Stimulated activated naive CD4-positive, alpha-beta T cell (primary cell): Measurements from ENCODE around the gene CSAG1.
"Not testable (repeated sequence)": the region's sequence is repeated elsewhere in the genome, so short reads cannot be mapped to it uniquely, and the experiment has no call there.

Experiments used
- DNase-seq, 6 experiments: peaks; one replicate each; lab custom pipeline; 2025; lab: John Stamatoyannopoulos, UW

Gene CSAG1, protein sequence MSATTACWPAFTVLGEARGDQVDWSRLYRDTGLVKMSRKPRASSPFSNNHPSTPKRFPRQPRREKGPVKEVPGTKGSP

DNA sequence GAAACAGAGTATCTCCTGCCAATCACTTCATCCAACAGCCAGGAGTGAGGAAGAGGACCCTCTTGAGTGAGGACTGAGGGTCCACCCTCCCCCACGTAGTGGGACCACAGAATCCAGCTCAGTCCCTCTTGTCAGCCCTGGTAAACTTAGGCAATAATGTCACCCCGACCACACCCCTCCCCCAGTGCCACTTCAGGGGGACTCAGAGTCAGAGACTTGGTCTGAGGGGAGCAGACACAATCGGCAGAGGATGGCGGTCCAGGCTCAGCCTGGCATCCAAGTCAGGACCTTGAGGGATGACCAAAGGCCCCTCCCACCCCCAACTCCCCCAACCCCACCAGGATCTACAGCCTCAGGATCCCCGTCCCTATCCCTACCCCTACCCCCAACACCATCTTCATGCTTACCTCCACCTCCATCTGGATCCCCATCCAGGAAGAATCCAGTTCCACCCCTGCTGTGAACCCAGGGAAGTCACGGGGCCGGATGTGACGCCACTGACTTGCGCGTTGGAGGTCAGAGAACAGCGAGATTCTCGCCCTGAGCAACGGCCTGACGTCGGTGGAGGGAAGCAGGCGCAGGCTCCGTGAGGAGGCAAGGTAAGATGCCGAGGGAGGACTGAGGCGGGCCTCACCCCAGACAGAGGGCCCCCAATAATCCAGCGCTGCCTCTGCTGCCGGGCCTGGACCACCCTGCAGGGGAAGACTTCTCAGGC is at the start of gene CSAG1, which contains the start of gene MAGEA12:
TSS of gene CSAG1 (minus strand) at position 461 of the 715 bp plus-strand sequence. CDS start 1,261 bp downstream, outside the sequence.
TSS of gene MAGEA12 (plus strand) at position 497 of the 715 bp plus-strand sequence. CDS start 2,405 bp downstream, outside the sequence.
- DNase-seq: no peak

DNA sequence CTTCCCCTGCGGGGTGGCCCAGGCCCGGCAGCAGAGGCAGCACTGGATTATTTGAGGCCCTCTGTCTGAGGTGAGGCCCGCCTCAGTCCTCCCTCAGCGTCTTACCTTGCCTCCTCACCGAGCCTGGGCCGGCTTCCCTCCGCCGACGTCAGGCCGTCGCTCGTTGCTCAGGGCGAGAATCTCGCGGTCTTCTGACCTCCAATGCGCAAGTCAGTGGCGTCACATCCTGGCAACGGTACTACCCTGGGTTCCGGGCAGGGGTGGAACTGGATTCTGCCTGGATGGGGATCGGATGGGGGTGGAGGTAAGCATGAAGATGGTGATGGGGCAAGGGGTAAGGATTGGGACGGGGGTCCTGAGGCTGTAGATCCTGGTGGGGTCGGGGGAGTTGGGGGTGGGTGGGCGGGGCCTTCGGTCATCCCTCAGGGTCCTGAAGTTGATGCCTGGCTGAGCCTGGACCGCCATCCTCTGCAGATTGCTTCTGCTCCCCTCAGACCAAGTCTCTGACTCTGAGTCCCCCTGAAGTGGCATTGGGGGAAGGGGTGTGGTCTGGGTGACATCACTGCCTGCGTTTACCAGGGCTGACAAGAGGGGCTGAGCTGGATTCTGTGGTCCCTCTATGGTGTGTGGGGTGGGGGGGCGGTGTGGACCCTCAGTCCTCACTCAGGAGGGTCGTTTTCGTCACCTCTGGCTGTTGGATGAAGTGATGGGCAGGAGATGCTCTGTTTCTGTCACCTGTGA is 36.2 kb upstream of the CSAG1 start, which contains the start of gene MAGEA6:
TSS of gene MAGEA6 (minus strand) at position 141 of the 741 bp plus-strand sequence. CDS start 2,039 bp downstream, outside the sequence.
- not testable (repeated sequence) for DNase-seq

DNA sequence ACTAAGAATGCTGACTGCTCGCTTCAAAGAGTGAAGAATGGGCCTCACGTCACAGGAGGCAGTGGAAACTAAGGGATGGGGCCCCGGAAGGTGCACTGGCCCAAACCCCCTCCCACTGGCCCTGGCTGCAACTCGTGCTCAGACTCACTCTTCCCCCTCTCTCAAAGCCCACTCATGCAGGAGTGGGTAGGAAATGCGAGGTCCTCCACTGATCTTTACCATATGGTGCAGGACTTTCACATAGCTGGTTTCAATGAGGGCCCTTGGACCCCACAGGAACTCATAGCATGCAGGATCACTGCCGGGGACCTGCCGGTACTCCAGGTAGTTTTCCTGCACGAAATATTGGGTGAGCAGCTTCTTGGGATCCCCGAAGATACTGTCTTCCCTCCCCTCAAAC is 33.0 kb upstream of the CSAG1 start:
- DNase-seq: not testable (repeated sequence)

DNA sequence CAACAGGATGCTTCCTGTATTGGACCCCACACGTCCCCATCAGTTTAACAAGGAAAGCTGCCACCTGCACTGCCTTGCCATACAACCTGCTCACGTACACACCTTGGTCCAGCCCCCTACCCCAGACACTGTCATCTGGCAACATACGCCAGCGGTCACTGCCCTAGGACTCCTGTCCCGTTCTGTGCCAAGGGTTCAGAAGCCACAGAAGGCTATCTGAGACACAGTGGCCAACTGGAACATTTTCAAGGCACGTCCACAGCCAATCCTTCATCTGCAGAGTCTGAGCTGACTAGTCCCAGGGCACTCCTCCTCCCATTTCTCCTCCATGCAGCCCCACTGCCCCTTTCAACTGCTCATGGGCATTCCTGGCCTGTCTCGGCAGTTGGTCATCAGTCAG is 28.1 kb upstream of the CSAG1 start:
- DNase-seq: not testable (repeated sequence)

DNA sequence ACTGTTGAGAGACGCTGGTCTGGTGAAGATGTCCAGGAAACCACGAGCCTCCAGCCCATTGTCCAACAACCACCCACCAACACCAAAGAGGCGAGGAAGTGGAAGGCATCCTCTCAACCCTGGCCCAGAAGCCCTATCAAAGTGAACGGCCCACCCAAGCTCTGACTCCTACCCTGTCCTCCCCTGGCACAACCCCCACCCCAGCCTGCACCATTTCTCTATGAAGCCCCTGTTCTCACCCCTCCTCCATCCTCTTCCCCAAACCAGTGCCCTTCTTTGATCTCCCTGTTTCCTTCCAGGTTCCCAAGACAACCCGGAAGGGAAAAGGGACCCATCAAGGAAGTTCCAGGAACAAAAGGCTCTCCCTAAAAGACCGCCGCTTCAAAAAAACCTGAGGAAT is 26.0 kb upstream of the CSAG1 start:
- not testable (repeated sequence) for DNase-seq

DNA sequence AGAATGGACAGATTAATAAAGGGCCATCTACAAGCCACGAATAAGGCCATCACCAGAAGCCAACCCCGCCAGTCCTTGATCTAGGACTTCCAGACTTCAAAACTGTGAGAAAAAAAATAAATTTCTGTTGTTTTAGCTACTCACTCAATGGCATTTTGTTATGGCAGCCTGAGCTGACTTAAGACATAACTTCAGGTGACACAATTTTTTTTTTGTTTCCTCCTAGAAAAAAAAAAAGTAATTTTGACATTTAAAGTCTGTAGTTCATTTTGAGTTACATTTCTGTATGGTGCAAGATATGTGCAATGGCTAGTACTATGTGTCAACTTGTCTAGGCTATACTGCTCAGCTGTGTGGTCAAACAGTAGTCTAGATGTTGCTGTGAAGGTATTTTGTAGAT is 25.4 kb upstream of the CSAG1 start, which contains the start of gene CSAG3:
TSS of gene CSAG3 (plus strand) at position 301 of the 400 bp plus-strand sequence.
- DNase-seq: not testable (repeated sequence)

DNA sequence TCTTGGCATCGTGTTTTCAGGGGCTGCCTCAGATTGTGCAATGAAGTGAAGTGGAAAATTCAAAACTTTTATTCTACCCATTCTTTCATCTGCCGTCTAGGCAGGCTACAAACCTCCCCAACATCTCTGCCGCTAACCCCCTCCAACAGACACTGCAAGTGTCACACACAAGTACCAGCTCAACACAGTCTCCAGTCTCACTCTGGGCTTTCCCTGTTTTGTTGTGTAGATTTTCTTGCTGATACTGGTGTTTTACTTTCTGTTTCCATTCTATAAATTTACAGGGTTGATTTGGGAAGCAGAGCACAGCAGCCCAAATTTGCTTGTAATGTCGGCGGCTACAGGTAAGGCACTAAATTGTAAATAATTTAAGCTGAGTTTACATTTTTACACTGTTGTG is 21.4 kb upstream of the CSAG1 start:
- DNase-seq: not testable (repeated sequence)

DNA sequence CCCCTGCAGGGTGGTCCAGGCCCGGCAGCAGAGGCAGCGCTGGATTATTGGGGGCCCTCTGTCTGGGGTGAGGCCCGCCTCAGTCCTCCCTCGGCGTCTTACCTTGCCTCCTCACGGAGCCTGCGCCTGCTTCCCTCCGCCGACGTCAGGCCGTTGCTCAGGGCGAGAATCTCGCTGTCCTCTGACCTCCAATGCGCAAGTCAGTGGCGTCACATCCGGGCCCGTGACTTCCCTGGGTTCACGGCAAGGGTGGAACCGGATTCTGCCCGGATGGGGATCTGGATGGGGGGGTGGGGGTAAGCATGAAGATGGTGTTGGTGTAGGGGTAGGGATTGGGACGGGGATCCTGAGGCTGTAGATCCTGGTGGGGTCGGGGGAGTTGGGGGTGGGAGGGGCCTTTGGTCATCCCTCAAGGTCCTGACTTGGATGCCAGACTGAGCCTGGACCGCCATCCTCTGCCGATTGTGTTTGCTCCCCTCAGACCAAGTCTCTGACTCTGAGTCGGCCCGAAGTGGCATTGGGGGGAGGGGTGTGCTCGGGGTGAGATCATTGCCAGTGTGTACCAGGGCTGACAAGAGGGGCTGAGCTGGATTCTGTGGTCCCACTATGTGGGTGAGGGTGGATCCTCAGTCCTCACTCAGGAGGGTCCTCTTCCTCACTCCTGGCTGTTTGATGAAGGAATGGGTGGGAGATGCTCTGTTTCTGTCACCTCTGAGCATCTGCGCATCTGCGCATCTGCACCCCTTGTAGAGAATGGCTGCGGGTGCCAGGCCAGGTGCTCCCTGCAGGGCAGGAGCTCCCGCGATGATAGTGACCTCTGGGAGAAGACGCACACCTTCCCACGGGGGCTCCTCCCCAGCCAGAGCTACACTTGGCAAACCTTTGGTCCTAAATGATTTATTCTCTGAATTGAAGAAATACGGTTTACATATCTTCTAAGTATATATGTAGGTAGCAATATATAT is 20.4 kb upstream of the CSAG1 start, which contains the start of gene MAGEA2:
TSS of gene MAGEA2 (minus strand) at position 157 of the 965 bp plus-strand sequence. CDS start 2,479 bp downstream, outside the sequence.
- not testable (repeated sequence) for DNase-seq

DNA sequence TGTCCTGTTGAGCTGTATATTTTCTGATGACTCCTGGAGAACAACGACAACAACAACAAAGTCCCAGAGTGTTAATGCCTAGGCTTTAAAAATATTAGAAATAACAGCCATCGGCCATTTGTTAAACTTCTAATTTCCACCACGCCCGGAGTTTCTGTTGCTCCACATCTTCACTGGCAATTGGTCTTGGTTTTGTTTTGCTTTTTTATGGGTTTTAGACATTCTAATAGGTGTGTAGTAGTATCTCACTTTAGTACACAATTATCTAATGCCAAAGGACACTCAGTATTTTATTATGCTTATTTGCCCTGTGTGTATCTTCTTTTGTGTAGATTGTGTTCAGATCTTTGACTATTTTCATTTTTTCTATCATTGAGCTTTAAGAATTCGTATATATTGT is 5.0 kb upstream of the CSAG1 start:
- no peak for DNase-seq

DNA sequence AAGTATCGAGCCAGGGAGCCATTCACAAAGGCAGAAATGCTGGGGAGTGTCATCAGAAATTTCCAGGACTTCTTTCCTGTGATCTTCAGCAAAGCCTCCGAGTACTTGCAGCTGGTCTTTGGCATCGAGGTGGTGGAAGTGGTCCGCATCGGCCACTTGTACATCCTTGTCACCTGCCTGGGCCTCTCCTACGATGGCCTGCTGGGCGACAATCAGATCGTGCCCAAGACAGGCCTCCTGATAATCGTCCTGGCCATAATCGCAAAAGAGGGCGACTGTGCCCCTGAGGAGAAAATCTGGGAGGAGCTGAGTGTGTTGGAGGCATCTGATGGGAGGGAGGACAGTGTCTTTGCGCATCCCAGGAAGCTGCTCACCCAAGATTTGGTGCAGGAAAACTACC is 3.0 kb upstream of the CSAG1 start:
- DNase-seq: not testable (repeated sequence)

DNA sequence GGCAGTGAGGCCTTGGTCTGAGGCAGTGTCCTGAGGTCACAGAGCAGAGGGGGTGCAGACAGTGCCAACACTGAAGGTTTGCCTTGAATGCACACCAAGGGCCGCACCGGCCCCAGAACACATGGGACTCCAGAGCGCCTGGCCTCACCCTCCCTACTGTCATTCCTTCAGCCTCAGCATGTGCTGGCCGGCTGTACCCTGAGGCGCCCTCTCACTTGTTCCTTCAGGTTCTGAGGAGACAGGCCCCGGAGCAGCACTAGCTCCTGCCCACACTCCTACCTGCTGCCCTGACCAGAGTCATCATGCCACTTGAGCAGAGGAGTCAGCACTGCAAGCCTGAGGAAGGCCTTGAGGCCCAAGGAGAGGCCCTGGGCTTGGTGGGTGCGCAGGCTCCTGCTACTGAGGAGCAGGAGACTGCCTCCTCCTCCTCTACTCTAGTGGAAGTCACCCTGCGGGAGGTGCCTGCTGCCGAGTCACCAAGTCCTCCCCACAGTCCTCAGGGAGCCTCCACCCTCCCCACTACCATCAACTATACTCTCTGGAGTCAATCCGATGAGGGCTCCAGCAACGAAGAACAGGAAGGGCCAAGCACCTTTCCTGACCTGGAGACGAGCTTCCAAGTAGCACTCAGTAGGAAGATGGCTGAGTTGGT is 2.5 kb upstream of the CSAG1 start:
- DNase-seq: no peak

DNA sequence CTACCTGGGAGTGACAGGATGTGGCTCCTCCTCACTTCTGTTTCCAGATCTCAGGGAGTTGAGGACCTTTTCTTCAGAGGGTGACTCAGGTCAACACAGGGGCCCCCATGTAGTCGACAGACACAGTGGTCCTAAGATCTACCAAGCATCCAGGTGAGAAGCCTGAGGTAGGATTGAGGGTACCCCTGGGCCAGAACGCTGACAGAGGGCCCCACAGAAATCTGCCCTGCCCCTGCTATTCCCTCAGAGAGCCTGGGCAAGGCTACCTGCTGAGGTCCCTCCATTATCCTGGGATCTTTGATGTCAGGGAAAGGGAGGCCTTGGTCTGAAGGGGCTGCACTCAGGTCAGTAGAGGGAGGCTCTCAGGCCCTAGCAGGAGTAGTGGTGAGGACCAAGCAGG is 1.6 kb upstream of the CSAG1 start:
- no peak for DNase-seq

DNA sequence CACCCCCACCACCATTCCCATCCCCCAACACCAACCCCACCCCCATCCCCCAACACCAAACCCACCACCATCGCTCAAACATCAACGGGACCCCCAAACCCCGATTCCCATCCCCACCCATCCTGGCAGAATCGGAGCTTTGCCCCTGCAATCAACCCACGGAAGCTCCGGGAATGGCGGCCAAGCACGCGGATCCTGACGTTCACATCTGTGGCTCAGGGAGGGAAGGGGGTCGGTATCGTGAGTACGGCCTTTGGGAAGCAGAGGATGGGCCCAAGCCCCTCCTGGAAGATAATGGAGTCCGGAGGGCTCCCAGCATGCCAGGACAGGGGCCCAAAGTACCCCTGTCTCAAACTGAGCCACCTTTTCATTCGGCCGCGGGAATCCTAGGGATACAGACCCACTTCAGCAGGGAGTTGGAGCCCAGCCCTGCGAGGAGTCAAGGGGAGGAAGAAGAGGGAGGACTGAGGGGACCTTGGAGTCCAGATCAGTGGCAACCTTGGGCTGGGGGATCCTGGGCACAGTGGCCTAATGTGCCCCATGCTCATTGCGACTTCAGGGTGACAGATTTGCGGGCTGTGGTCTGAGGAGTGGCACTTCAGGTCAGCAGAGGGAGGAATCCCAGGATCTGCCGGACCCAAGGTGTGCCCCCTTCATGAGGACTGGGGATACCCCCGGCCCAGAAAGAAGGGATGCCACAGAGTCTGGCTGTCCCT is 780 bp upstream of the CSAG1 start:
- not testable (repeated sequence) for DNase-seq

DNA sequence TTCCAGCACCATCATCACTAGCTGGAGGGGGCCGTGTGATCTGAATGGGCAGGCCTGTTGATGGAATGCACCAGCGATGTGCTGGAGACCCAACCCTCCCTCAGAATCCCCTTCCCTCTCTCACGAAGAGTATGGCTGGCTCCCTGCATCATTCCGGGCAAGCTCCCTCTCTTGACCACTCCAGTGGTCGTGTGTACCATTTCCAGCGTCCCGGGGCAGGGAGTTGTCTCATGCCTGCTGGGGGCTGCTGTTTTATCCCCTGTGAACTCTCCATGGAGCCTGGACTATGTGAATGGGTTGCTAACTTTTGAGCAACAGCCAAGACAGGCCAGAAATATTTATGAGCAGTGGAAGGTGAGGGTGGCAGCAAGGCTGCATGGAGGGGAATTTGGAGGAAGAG is 8.1 kb downstream of the CSAG1 start:
- DNase-seq: no peak

DNA sequence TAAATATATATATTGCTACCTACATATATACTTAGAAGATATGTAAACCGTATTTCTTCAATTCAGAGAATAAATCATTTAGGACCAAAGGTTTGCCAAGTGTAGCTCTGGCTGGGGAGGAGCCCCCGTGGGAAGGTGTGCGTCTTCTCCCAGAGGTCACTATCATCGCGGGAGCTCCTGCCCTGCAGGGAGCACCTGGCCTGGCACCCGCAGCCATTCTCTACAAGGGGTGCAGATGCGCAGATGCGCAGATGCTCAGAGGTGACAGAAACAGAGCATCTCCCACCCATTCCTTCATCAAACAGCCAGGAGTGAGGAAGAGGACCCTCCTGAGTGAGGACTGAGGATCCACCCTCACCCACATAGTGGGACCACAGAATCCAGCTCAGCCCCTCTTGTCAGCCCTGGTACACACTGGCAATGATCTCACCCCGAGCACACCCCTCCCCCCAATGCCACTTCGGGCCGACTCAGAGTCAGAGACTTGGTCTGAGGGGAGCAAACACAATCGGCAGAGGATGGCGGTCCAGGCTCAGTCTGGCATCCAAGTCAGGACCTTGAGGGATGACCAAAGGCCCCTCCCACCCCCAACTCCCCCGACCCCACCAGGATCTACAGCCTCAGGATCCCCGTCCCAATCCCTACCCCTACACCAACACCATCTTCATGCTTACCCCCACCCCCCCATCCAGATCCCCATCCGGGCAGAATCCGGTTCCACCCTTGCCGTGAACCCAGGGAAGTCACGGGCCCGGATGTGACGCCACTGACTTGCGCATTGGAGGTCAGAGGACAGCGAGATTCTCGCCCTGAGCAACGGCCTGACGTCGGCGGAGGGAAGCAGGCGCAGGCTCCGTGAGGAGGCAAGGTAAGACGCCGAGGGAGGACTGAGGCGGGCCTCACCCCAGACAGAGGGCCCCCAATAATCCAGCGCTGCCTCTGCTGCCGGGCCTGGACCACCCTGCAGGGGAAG is 19.4 kb downstream of the CSAG1 start, which contains the start of gene MAGEA2B:
TSS of gene MAGEA2B (plus strand) at position 814 of the 973 bp plus-strand sequence. CDS start 2,479 bp downstream, outside the sequence.
- not testable (repeated sequence) for DNase-seq

DNA sequence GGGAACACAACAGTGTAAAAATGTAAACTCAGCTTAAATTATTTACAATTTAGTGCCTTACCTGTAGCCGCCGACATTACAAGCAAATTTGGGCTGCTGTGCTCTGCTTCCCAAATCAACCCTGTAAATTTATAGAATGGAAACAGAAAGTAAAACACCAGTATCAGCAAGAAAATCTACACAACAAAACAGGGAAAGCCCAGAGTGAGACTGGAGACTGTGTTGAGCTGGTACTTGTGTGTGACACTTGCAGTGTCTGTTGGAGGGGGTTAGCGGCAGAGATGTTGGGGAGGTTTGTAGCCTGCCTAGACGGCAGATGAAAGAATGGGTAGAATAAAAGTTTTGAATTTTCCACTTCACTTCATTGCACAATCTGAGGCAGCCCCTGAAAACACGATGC is 20.3 kb downstream of the CSAG1 start:
- DNase-seq: not testable (repeated sequence)

DNA sequence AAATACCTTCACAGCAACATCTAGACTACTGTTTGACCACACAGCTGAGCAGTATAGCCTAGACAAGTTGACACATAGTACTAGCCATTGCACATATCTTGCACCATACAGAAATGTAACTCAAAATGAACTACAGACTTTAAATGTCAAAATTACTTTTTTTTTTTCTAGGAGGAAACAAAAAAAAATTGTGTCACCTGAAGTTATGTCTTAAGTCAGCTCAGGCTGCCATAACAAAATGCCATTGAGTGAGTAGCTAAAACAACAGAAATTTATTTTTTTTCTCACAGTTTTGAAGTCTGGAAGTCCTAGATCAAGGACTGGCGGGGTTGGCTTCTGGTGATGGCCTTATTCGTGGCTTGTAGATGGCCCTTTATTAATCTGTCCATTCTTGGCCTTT is 24.3 kb downstream of the CSAG1 start, which contains the start of gene CSAG2:
TSS of gene CSAG2 (minus strand) at position 101 of the 400 bp plus-strand sequence. CDS start 161 bp downstream, outside the sequence.
- not testable (repeated sequence) for DNase-seq

DNA sequence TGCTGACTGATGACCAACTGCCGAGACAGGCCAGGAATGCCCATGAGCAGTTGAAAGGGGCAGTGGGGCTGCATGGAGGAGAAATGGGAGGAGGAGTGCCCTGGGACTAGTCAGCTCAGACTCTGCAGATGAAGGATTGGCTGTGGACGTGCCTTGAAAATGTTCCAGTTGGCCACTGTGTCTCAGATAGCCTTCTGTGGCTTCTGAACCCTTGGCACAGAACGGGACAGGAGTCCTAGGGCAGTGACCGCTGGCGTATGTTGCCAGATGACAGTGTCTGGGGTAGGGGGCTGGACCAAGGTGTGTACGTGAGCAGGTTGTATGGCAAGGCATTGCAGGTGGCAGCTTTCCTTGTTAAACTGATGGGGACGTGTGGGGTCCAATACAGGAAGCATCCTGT is 27.0 kb downstream of the CSAG1 start:
- not testable (repeated sequence) for DNase-seq

DNA sequence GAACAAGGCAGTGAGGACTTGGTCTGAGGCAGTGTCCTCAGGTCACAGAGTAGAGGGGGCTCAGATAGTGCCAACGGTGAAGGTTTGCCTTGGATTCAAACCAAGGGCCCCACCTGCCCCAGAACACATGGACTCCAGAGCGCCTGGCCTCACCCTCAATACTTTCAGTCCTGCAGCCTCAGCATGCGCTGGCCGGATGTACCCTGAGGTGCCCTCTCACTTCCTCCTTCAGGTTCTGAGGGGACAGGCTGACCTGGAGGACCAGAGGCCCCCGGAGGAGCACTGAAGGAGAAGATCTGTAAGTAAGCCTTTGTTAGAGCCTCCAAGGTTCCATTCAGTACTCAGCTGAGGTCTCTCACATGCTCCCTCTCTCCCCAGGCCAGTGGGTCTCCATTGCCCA is 33.1 kb downstream of the CSAG1 start:
- DNase-seq: not testable (repeated sequence)
